Loucy (cell line): ENCODE measurements around the gene GARIN6.

ENCODE experiments used
- H2AFZ ChIP-seq: fragments of 200-600 bp; sonication (generic); 2 replicates; pipeline ENCODE4 v1.6.0; 2016; ENCODE audit warnings: antibody characterized with exemption, mild to moderate bottlenecking, low read length, moderate library complexity
- H3F3A ChIP-seq: fragments of 200-600 bp; 2 replicates; pipeline ENCODE4 v1.6.0; 2016; ENCODE audit warnings: antibody characterized with exemption, low read depth, mild to moderate bottlenecking
- H3K27me3 ChIP-seq: fragments of 200-600 bp; sonication (generic); 2 replicates; pipeline ENCODE4 v1.6.1; 2014; ENCODE audit warnings: low read length, mild to moderate bottlenecking; ENCODE audit not compliant: insufficient read depth, poor library complexity, severe bottlenecking
- H3K36me3 ChIP-seq: fragments of 200-600 bp; sonication (generic); 2 replicates; pipeline ENCODE4 v1.6.1; 2016; ENCODE audit warnings: low read length; ENCODE audit not compliant: insufficient read depth
- H3K4me1 ChIP-seq: fragments of 200-600 bp; sonication (generic); 2 replicates; pipeline ENCODE4 v1.5.1; 2014; ENCODE audit warnings: low read length, mild to moderate bottlenecking; ENCODE audit not compliant: insufficient read depth, poor library complexity, severe bottlenecking
- H3K4me2 ChIP-seq: fragments of 200-600 bp; sonication (generic); 2 replicates; pipeline ENCODE4 v1.6.0; 2014; ENCODE audit warnings: antibody characterized with exemption, low read length, low read depth, mild to moderate bottlenecking; ENCODE audit not compliant: poor library complexity, severe bottlenecking
- H3K4me3 ChIP-seq: fragments of 200-600 bp; sonication (generic); 2 replicates; pipeline ENCODE4 v1.5.1; 2014; ENCODE audit warnings: low read length, mild to moderate bottlenecking, mixed read lengths; ENCODE audit not compliant: poor library complexity, severe bottlenecking
- H3K79me2 ChIP-seq: fragments of 200-600 bp; sonication (generic); 2 replicates; pipeline ENCODE4 v1.6.1; 2014; ENCODE audit warnings: low read length; ENCODE audit not compliant: insufficient read depth
- H3K9ac ChIP-seq: fragments of 200-600 bp; sonication (generic); 2 replicates; pipeline ENCODE4 v1.6.0; 2014; ENCODE audit warnings: mild to moderate bottlenecking, low read depth, low read length, moderate library complexity; ENCODE audit not compliant: poor library complexity, severe bottlenecking
- H3K9me2 ChIP-seq: fragments of 200-600 bp; sonication (generic); replicated peaks from 2 replicates; pipeline ENCODE4 v1.6.1; 2016; ENCODE audit warnings: low read depth, low read length, mixed read lengths
- H3K9me3 ChIP-seq: fragments of 200-600 bp; sonication (generic); 2 replicates; pipeline ENCODE4 v1.6.1; 2014; ENCODE audit warnings: mild to moderate bottlenecking, antibody characterized with exemption, low read length, low read depth; ENCODE audit not compliant: insufficient read depth
- H4K20me1 ChIP-seq: fragments of 200-600 bp; sonication (generic); 2 replicates; pipeline ENCODE4 v1.6.0; 2014; ENCODE audit warnings: antibody characterized with exemption, low read length, mild to moderate bottlenecking; ENCODE audit not compliant: insufficient read depth, poor library complexity, severe bottlenecking
- EZH2phosphoT487 ChIP-seq: fragments of 200-600 bp; IDR thresholded peaks from 2 replicates; pipeline ENCODE4 v1.6.1; 2018; ENCODE audit warnings: antibody characterized with exemption, mild to moderate bottlenecking, moderate library complexity, borderline replicate concordance
- TF ChIP-seq, protein P1 (sequence below): fragments of 200-600 bp; sonication (generic); conservative IDR thresholded peaks from 2 replicates; pipeline ENCODE4 v1.5.1; 2014; ENCODE audit warnings: mild to moderate bottlenecking, antibody characterized with exemption, low read length

The GARIN6 gene

DNA sequence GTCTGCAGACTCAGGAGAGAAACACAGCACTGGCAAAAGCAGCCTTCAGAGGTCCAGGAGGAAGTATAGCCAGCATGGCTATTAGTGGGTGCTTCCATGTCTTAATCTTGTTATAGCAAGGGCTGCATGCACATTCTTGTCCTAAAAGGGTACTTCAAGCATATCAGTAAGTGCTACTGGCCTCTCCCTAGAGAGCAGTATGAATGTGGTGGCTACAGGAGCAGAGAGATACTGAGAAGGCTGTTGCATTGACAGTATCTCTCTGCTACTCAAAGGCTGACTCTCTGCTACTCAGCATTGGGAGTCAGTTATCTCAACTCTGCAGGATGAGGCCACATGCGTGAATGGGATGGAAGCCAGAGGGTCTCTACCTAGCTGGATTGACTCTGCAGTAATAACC is 2.0 kb downstream of the GARIN6 start:
- TF ChIP-seq EZH2phosphoT487 = no peak
- Histone ChIP-seq H4K20me1 (no peaks in the 10 kb centered on the region), H3K9ac (no peak overlapping the region), H3K79me2 (no peaks in the 10 kb centered on the region), H3K27me3 (no peaks in the 10 kb centered on the region), H3K36me3 (no peaks in the 10 kb centered on the region), H3F3A (no peaks in the 10 kb centered on the region), H3K9me3 (no peaks in the 10 kb centered on the region), H3K4me1 (no peaks in the 10 kb centered on the region), H3K4me3 (no peak overlapping the region), H3K9me2 (no peaks in the 10 kb centered on the region), H3K4me2 (no peak overlapping the region), H2AFZ (no peak overlapping the region)

- no peaks in the 10 kb centered on the region for H3F3A ChIP-seq
- H2AFZ ChIP-seq = no peak overlapping the region
- no peaks in the 10 kb centered on the region for H3K9me3 ChIP-seq
- H3K4me1 ChIP-seq = no peaks in the 10 kb centered on the region
- H3K4me3 ChIP-seq = no peak overlapping the region
- no peaks in the 10 kb centered on the region for H4K20me1 ChIP-seq
- H3K9ac ChIP-seq = no peak overlapping the region
- H3K36me3 ChIP-seq = no peaks in the 10 kb centered on the region
- no peaks in the 10 kb centered on the region for H3K27me3 ChIP-seq
- no peaks in the 10 kb centered on the region for H3K79me2 ChIP-seq
- TF ChIP-seq, protein P1, sequence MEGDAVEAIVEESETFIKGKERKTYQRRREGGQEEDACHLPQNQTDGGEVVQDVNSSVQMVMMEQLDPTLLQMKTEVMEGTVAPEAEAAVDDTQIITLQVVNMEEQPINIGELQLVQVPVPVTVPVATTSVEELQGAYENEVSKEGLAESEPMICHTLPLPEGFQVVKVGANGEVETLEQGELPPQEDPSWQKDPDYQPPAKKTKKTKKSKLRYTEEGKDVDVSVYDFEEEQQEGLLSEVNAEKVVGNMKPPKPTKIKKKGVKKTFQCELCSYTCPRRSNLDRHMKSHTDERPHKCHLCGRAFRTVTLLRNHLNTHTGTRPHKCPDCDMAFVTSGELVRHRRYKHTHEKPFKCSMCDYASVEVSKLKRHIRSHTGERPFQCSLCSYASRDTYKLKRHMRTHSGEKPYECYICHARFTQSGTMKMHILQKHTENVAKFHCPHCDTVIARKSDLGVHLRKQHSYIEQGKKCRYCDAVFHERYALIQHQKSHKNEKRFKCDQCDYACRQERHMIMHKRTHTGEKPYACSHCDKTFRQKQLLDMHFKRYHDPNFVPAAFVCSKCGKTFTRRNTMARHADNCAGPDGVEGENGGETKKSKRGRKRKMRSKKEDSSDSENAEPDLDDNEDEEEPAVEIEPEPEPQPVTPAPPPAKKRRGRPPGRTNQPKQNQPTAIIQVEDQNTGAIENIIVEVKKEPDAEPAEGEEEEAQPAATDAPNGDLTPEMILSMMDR = no peak; the same call in 1 of the 2 replicates
- TF ChIP-seq EZH2phosphoT487 = no peak
- no peak overlapping the region for H3K4me2 ChIP-seq
- H3K9me2 ChIP-seq = no peaks in the 10 kb centered on the region
These were observed 11.3 kb downstream of the GARIN6 start for GRCh38 chr12:99658671-99659349.

GRCh38 chr12:99670635-99671034 is 23.1 kb downstream of the GARIN6 start:
- Histone ChIP-seq H3K4me2 (no peak overlapping the region), H3K36me3 (no peaks in the 10 kb centered on the region), H3K79me2 (no peaks in the 10 kb centered on the region), H3K9me3 (no peaks in the 10 kb centered on the region), H3K9ac (no peak overlapping the region), H3F3A (no peaks in the 10 kb centered on the region), H3K27me3 (no peaks in the 10 kb centered on the region), H3K4me3 (no peak overlapping the region), H4K20me1 (no peaks in the 10 kb centered on the region), H3K9me2 (no peaks in the 10 kb centered on the region), H3K4me1 (no peaks in the 10 kb centered on the region), H2AFZ (no peak overlapping the region)
- TF ChIP-seq EZH2phosphoT487 = no peak
- TF ChIP-seq, protein P1 = no peak

DNA sequence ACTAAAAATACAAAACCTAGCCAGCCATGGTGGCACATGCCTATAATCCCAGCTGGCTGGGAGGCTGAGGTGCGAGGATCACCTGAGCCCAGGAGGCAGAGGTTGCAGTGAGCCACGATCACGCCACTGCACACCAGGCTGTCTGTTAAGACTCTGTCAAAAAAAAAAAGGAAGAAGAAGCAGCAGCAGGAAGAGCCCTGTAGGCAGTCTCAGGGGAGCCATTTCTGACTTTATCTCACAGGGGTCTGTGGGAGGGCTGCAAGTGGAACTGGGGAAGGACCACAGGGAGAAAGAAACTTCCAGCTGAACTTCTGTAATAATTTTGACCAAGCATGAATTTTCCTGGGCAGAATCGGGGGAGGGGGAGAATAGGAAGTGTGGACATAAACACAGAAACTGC is 32.7 kb downstream of the GARIN6 start:
- Histone ChIP-seq H3K79me2 (no peaks in the 10 kb centered on the region), H3K9me3 (no peaks in the 10 kb centered on the region)
- no peak for TF ChIP-seq EZH2phosphoT487
- TF ChIP-seq, protein P1 = no peak

More for the DNA sequence above, 32.7 kb downstream of the GARIN6 start:
- no peaks in the 10 kb centered on the region for H3K36me3 ChIP-seq
- no peak overlapping the region for H3K9ac ChIP-seq
- H2AFZ ChIP-seq = no peak overlapping the region
- H3K4me1 ChIP-seq = no peaks in the 10 kb centered on the region
- no peaks in the 10 kb centered on the region for H3K9me2 ChIP-seq
- H3F3A ChIP-seq = no peaks in the 10 kb centered on the region
- no peaks in the 10 kb centered on the region for H3K27me3 ChIP-seq
- no peak overlapping the region for H3K4me3 ChIP-seq
- H3K4me2 ChIP-seq = no peak overlapping the region
- H4K20me1 ChIP-seq = no peaks in the 10 kb centered on the region
